SK-N-SH (cell line): Measurements from ENCODE around the gene FXYD5. TPM values are rescaled to one million over a fixed set of nuclear protein-coding genes. Genes with fewer than 3 reads are reported as not detected.

Experiments used
- CTCF ChIA-PET: fragments of 300-600, 350-600 bp; formaldehyde crosslinking; extraction: SDS; loops from one replicate; lab custom pipeline; 2021; lab: Yijun Ruan, JAX
- POLR2A ChIA-PET: fragments of 350-600 bp; sonication (Branson Sonifier 250); formaldehyde crosslinking; extraction: SDS; loops from one replicate; lab custom pipeline; 2020; ENCODE audit warnings: antibody characterized with exemption, inconsistent platforms; lab: Yijun Ruan, JAX
- DNase-seq: peaks from one replicate; pipeline ENCODE4 v3.0.0; 2012
- H2AFZ ChIP-seq: fragments of 200-600 bp; sonication (generic); 2 replicates; pipeline ENCODE4 v1.8.1; 2016; ENCODE audit warnings: antibody characterized with exemption, mild to moderate bottlenecking, low read depth
- H3F3A ChIP-seq: fragments of 200-600 bp; sonication (generic); replicated peaks from 2 replicates; pipeline ENCODE3; 2016; ENCODE audit warnings: antibody characterized with exemption, mild to moderate bottlenecking; ENCODE audit not compliant: insufficient read depth
- H3K27ac ChIP-seq, 2 experiments: fragments of 200-500 bp in 1 of 2; fragments of 200-600 bp in 1 of 2; sonication (Bioruptor generic) in 1 of 2; sonication (generic), shearing (Covaris generic) in 1 of 2; 2 replicates each; pipeline versions ENCODE4 v1.5.1 to v1.6.1; 2014 to 2016; ENCODE audit warnings: low read depth in 2 of 2, inconsistent platforms in 1 of 2, low read length in 1 of 2, mild to moderate bottlenecking in 1 of 2, mixed read lengths in 1 of 2
- H3K27me3 ChIP-seq: fragments of 200-600 bp; sonication (generic), shearing (Covaris generic); 2 replicates; pipeline ENCODE4 v1.6.1; 2016; ENCODE audit warnings: mixed run types; ENCODE audit not compliant: insufficient read depth
- H3K36me3 ChIP-seq, 2 experiments: fragments of 200-500 bp in 1 of 2; fragments of 200-600 bp in 1 of 2; sonication (Bioruptor generic) in 1 of 2; sonication (generic) in 1 of 2; replicated peaks in 1 of 2; 2 replicates each; pipeline versions ENCODE3 to v1.5.1; 2014 to 2016; ENCODE audit warnings: low read length in 1 of 2, mild to moderate bottlenecking in 1 of 2; ENCODE audit not compliant: insufficient read depth in 2 of 2, control insufficient read depth in 1 of 2
- H3K4me1 ChIP-seq, 2 experiments: fragments of 200-500 bp in 1 of 2; fragments of 200-600 bp in 1 of 2; sonication (Bioruptor generic) in 1 of 2; sonication (generic), shearing (Covaris generic) in 1 of 2; 2 replicates each; pipeline versions ENCODE4 v1.5.1 to v1.6.1; 2014 to 2016; ENCODE audit warnings: low read depth in 1 of 2, low read length in 1 of 2, mixed run types in 1 of 2; ENCODE audit not compliant: insufficient read depth in 2 of 2, control insufficient read depth in 1 of 2
- H3K4me2 ChIP-seq: fragments of 200-600 bp; sonication (generic), shearing (Covaris generic); 2 replicates; pipeline ENCODE4 v1.6.1; 2017; ENCODE audit warnings: mixed run types
- H3K4me3 ChIP-seq, 2 experiments: fragments of 200-500 bp in 1 of 2; fragments of 200-600 bp in 1 of 2; sonication (Bioruptor generic) in 1 of 2; sonication (generic), shearing (Covaris generic) in 1 of 2; 2 replicates each; pipeline versions ENCODE4 v1.5.1 to v1.8.1; 2014 to 2016; ENCODE audit warnings: low read depth in 2 of 2, inconsistent platforms in 1 of 2, low read length in 1 of 2, mild to moderate bottlenecking in 1 of 2, mixed read lengths in 1 of 2, moderate library complexity in 1 of 2
- H3K79me2 ChIP-seq: fragments of 200-600 bp; sonication (generic); 2 replicates; pipeline ENCODE4 v1.8.1; 2017; ENCODE audit warnings: mild to moderate bottlenecking; ENCODE audit not compliant: insufficient read depth
- H3K9ac ChIP-seq: fragments of 200-600 bp; sonication (generic); 2 replicates; pipeline ENCODE4 v1.6.1; 2017; ENCODE audit warnings: mixed run types
- H3K9me2 ChIP-seq: fragments of 200-600 bp; sonication (generic); 2 replicates; pipeline ENCODE4 v1.6.1; 2017; ENCODE audit warnings: mixed run types
- H3K9me3 ChIP-seq: fragments of 200-600 bp; sonication (generic); 2 replicates; pipeline ENCODE4 v1.6.1; 2017; ENCODE audit warnings: mixed run types, mild to moderate bottlenecking, moderate library complexity
- H4K20me1 ChIP-seq: fragments of 200-600 bp; sonication (generic); 2 replicates; pipeline ENCODE4 v1.6.1; 2017; ENCODE audit warnings: mild to moderate bottlenecking, mixed run types; ENCODE audit not compliant: insufficient read depth
- CTCF ChIP-seq: fragments of 200-600 bp; sonication (generic); IDR thresholded peaks from 2 replicates; pipeline ENCODE4 v1.6.1; 2017; ENCODE audit warnings: antibody characterized with exemption, mild to moderate bottlenecking, moderate library complexity
- EP300 ChIP-seq, 2 experiments: IDR thresholded peaks; 2 replicates each; pipeline versions ENCODE4 v1.4.0 to v1.6.1; 2012; ENCODE audit warnings: borderline replicate concordance in 1 of 2, low read depth in 1 of 2, low read length in 1 of 2
- EZH2phosphoT487 ChIP-seq: fragments of 200-600 bp; sonication (generic); IDR thresholded peaks from 2 replicates; pipeline ENCODE4 v1.6.1; 2017; ENCODE audit warnings: low read depth, mixed run types, mild to moderate bottlenecking, antibody characterized with exemption, moderate library complexity, borderline replicate concordance
- FOSL2 ChIP-seq: IDR thresholded peaks from 2 replicates; pipeline ENCODE4 v1.4.0; 2012; ENCODE audit warnings: low read depth, mild to moderate bottlenecking, moderate library complexity, borderline replicate concordance
- FOXJ3 ChIP-seq: sonication (generic); formaldehyde crosslinking; IDR thresholded peaks from 2 replicates; pipeline ENCODE4 v1.5.1; 2020; ENCODE audit warnings: mild to moderate bottlenecking, missing genetic modification reagents
- GABPA ChIP-seq: IDR thresholded peaks from 2 replicates; pipeline ENCODE4 v1.4.0; 2012; ENCODE audit warnings: low read depth, mild to moderate bottlenecking
- IRF3 ChIP-seq: fragments of 150-350 bp; IDR thresholded peaks from 2 replicates; pipeline ENCODE4 v1.6.1; 2016; ENCODE audit warnings: mild to moderate bottlenecking, low read depth, low read length
- JUND ChIP-seq: IDR thresholded peaks from 2 replicates; pipeline ENCODE4 v1.4.0; 2012
- NFIC ChIP-seq: IDR thresholded peaks from 2 replicates; pipeline ENCODE4 v1.4.0; 2012; ENCODE audit warnings: borderline replicate concordance
- NRF1 ChIP-seq: IDR thresholded peaks from 2 replicates; pipeline ENCODE4 v1.6.1; 2012; ENCODE audit warnings: low read depth, mild to moderate bottlenecking, low read length
- REST ChIP-seq: IDR thresholded peaks from 2 replicates; pipeline ENCODE4 v1.6.1; 2012; ENCODE audit warnings: mild to moderate bottlenecking, low read depth, low read length, moderate library complexity
- RXRA ChIP-seq: IDR thresholded peaks from 2 replicates; pipeline ENCODE4 v1.4.0; 2012; ENCODE audit warnings: low read depth, mild to moderate bottlenecking, borderline replicate concordance
- SIN3A ChIP-seq: IDR thresholded peaks from 2 replicates; pipeline ENCODE4 v1.6.1; 2012; ENCODE audit warnings: low read depth, mild to moderate bottlenecking, low read length, moderate library complexity, borderline replicate concordance
- SMC3 ChIP-seq: IDR thresholded peaks from 2 replicates; pipeline ENCODE4 v1.6.1; 2012; ENCODE audit warnings: low read depth, low read length, improper control_type of control experiment
- TAF1 ChIP-seq: IDR thresholded peaks from 2 replicates; pipeline ENCODE4 v1.6.1; 2012; ENCODE audit warnings: low read depth, mild to moderate bottlenecking, low read length, moderate library complexity, borderline replicate concordance
- USF1 ChIP-seq: IDR thresholded peaks from 2 replicates; pipeline ENCODE4 v1.4.0; 2012; ENCODE audit warnings: low read depth, borderline replicate concordance
- YY1 ChIP-seq: IDR thresholded peaks from 2 replicates; pipeline ENCODE4 v1.4.0; 2012; ENCODE audit warnings: low read depth, mild to moderate bottlenecking
- WGBS: methylation state at CpG from one replicate; pipeline ENCODE4 v1.1.6; 2017; ENCODE audit warnings: low lambda C conversion rate; 5-methylcytosine and 5-hydroxymethylcytosine counted together
- polyA plus RNA-seq, 3 experiments: library from polyadenylated mRNA; depleted of rRNA; stranded (reverse); fragments of >200 nt; gene quantifications; 2 replicates each; pipeline ENCODE4 v1.2.3, GENCODE V29; 2012

Gene FXYD5
- polyA plus RNA-seq, 1 of the 3 experiments (the other 2 are of a cell fraction) = 195 TPM

GRCh38 chr19:35157431-35157830 lies 2.9 kb downstream of the FXYD5 start:
- TF ChIP-seq SMC3 = no peak
- no peak for TF ChIP-seq CTCF
- no peak for TF ChIP-seq IRF3
- no peak for TF ChIP-seq FOSL2
- no peak for TF ChIP-seq JUND
- TF ChIP-seq EP300 (IDR thresholded peaks at IDR 0.05; ENCODE audit: borderline replicate concordance in 1 of 2, low read depth in 1 of 2, low read length in 1 of 2) = no peak
- no peak for TF ChIP-seq TAF1
- TF ChIP-seq FOXJ3 = no peak
- no peak for TF ChIP-seq EZH2phosphoT487
- TF ChIP-seq RXRA = no peak
- no peak for TF ChIP-seq SIN3A
- no peak for TF ChIP-seq NFIC
- no peak for TF ChIP-seq YY1
- no peak for TF ChIP-seq NRF1
- no peak for TF ChIP-seq USF1
- TF ChIP-seq GABPA = no peak
- TF ChIP-seq REST = no peak
- Histone ChIP-seq H3K27ac (no peak overlapping the region), H3K9ac (no peak overlapping the region), H4K20me1 (no peaks in the 10 kb centered on the region), H3K4me3 (no peak overlapping the region), H3K27me3 (no peaks in the 10 kb centered on the region), H3K9me2 (no peaks in the 10 kb centered on the region), H3K4me2 (no peak overlapping the region), H3K9me3 (no peaks in the 10 kb centered on the region; the same call in 1 of the 2 replicates), H3K36me3 (peaks cover 3 to 34% of the 10 kb centered on the region in 2 experiments), H3K79me2 (peaks cover 19% of the 10 kb centered on the region), H2AFZ (no peak overlapping the region), H3K4me1 (peaks cover 0 to 3% of the 10 kb centered on the region in 2 experiments; a peak in 2 of 4 replicates), H3F3A (peaks cover under 1% of the 10 kb centered on the region)
- DNase-seq = no peak
- ChIA-PET POLR2A (no interaction called here), CTCF (interaction anchor here (1.0 to 2.1 kb wide), 3 partner anchors 9 to 67 kb away, joined by 3 to 13 read pairs (median 4); partner anchors contain the start of gene FXYD7)
- WGBS = 78% methylated on average over 4 of the region's 4 CpGs
